Measurements from ENCODE around the gene MUC4. TPM values are rescaled to one million over a fixed set of nuclear protein-coding genes. Genes with fewer than 3 reads are reported as not detected.

MUC4 gene
- total RNA-seq, 1 experiment from 2014 or later, result 3.6 TPM

DNA sequence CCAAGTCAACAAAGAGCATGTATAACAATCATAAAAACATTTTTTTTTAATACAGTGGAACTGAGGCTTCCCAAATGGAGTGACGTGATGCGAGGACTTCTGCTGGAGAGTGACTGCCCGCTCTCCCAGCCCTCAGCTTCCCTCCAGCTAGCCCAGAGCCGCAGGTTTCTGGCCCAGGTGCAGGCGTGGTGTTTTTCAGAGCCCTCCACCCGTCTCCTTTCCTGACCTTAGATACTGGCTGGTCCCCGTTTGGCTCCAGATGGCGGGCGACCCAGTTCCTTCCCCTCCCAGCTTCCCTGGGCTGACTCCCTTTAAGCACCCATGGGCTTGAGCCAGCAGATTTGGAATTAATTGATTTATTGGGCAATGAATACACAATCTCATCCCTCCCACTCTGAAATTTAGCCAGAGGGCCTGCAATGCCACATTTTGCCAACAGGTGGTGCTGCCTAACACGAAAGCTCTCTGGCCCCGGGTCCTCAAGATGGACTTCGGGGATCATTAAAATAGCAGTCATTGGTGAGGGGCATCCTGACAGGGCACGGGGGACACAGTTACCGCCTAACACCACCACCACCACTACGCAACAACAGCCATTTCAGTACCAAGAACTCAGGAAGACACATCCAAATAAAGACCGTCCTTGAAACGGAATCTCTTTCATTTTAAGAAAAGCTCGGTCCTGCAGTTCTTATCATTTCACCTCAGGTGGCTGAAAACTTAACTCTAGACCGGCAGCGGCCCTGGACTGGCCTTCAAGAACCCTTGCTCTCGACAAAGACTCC is 47.5 kb upstream of the MUC4 start:
- no peak overlapping the region for H3K27ac Mint-ChIP-seq (ENCODE audit: unreplicated experiment)
- TF ChIP-seq, protein P1, sequence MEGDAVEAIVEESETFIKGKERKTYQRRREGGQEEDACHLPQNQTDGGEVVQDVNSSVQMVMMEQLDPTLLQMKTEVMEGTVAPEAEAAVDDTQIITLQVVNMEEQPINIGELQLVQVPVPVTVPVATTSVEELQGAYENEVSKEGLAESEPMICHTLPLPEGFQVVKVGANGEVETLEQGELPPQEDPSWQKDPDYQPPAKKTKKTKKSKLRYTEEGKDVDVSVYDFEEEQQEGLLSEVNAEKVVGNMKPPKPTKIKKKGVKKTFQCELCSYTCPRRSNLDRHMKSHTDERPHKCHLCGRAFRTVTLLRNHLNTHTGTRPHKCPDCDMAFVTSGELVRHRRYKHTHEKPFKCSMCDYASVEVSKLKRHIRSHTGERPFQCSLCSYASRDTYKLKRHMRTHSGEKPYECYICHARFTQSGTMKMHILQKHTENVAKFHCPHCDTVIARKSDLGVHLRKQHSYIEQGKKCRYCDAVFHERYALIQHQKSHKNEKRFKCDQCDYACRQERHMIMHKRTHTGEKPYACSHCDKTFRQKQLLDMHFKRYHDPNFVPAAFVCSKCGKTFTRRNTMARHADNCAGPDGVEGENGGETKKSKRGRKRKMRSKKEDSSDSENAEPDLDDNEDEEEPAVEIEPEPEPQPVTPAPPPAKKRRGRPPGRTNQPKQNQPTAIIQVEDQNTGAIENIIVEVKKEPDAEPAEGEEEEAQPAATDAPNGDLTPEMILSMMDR (IDR thresholded peaks at IDR 0.05; ENCODE audit: unreplicated experiment), result peak; percentile 96
- no peaks in the 10 kb centered on the region for H3K9me3 Mint-ChIP-seq (ENCODE audit: low read depth, unreplicated experiment)
- H3K4me3 Mint-ChIP-seq (ENCODE audit: low read depth, unreplicated experiment), result no peak overlapping the region
- peaks cover 18% of the 10 kb centered on the region for H3K27me3 Mint-ChIP-seq (ENCODE audit: unreplicated experiment)
- intact Hi-C loops (cut with micrococcal nuclease; ENCODE audit: unreplicated experiment), result loop anchor here (1.0 to 10.0 kb wide), 5 partner anchors 35 to 204 kb away; no protein-coding TSS in a partner anchor
- no TSS peak for BruUV-seq (replicated peaks)
- peak; percentile 78 for DNase-seq
- H3K36me3 Mint-ChIP-seq (ENCODE audit: insufficient read depth, unreplicated experiment), result no peaks in the 10 kb centered on the region
- H3K4me1 Mint-ChIP-seq (ENCODE audit: low read depth, unreplicated experiment), result peaks cover 15% of the 10 kb centered on the region
- CTCF ChIA-PET, result interaction anchor here (0.5 to 1.4 kb wide), 6 partner anchors 12 to 643 kb away, joined by 3 to 32 read pairs (median 4); no protein-coding TSS in a partner anchor

DNA sequence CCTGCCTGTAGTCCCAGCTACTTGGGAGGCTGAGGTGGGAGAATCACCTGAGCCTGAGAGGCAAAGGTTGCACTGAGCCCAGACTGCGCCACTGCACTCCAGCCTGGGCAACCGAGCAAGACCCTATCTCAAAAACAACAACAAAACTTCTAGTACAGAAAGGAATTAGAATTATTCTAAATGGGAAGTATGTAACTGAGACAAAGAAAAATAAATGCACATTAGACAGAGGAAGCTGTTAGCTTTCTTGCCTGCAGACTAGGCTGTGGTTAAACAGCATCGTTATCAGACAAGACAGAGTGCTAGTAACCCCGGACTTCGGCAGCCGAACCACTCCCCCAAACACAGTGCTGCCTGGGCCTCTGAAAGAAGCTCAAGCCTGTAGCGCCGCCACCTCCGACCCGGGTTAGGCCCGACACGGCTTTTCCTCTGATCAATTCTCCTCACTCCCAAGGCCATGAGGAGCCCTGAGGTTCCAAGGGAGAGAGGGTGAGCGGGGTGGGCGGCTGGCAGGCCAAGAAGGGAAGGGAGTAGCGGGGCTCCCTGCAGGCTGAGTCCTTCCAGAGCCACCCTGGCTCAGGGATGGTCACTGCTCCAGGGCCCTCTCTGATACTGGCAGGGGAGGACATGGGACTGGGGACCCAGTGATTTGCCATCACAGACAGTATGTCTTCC is 44.8 kb upstream of the MUC4 start:
- DNase-seq, result no peak
- no peak overlapping the region for H3K4me3 Mint-ChIP-seq (ENCODE audit: low read depth, unreplicated experiment)
- H3K4me1 Mint-ChIP-seq (ENCODE audit: low read depth, unreplicated experiment), result peaks cover 8% of the 10 kb centered on the region
- H3K27ac Mint-ChIP-seq (ENCODE audit: unreplicated experiment), result no peak overlapping the region
- CTCF ChIA-PET, result interaction anchor here (1.2 to 1.3 kb wide), 2 partner anchors 38 to 41 kb away, joined by 3 to 9 read pairs; no protein-coding TSS in a partner anchor
- H3K9me3 Mint-ChIP-seq (ENCODE audit: low read depth, unreplicated experiment), result no peaks in the 10 kb centered on the region
- peaks cover 18% of the 10 kb centered on the region for H3K27me3 Mint-ChIP-seq (ENCODE audit: unreplicated experiment)
- no peaks in the 10 kb centered on the region for H3K36me3 Mint-ChIP-seq (ENCODE audit: insufficient read depth, unreplicated experiment)
- TF ChIP-seq, protein P1 (IDR thresholded peaks at IDR 0.05; ENCODE audit: unreplicated experiment), result no peak
- no TSS peak for BruUV-seq (replicated peaks)
- intact Hi-C loops (cut with micrococcal nuclease; ENCODE audit: unreplicated experiment), result loop anchor here (1.0 to 10.0 kb wide), 4 partner anchors 112 to 298 kb away; no protein-coding TSS in a partner anchor

DNA sequence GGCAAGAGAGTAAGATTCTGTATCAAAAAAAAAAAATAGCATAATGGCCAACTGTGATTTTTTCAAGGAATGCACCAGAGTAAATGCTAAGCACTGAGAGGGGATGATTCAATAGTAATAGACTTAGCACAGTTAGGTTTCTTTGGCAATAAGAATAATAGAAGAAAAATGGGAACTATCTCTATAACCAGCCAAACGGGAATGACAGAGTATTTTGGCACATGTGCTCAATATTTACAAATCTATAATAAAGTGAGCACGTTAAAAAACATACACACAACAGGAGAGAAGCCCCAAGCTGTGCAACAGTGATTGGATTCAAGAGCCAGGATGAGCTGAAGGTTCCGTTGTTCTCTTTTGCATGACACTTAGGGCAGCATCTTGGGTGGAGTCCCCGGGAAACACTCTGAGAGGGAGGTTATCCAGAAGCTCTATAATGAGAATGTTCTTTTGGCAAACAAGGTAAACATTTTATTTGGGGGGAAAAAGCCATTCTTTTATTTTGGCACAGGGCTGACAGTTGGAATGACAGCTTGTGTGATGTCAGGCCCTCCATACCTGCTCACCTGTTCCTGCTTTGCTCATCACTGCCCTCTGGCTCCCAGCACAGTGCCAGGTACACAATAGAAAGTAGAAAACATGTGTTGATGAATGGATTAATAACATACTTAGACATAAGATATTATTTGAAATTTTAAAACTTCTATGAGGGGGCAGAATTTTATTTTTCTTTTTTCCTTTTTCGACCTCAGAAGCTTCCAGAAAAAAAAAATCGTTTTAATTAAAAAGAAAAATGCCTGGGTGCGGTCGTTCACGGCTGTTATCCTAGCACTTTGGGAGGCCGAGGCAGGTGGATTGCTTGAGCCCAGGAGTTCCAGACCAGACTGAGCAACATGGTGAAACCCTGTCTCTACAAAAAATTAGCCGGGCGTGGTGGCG is 44.0 kb upstream of the MUC4 start:
- no peak overlapping the region for H3K27ac Mint-ChIP-seq (ENCODE audit: unreplicated experiment)
- no peaks in the 10 kb centered on the region for H3K9me3 Mint-ChIP-seq (ENCODE audit: low read depth, unreplicated experiment)
- TF ChIP-seq, protein P1 (IDR thresholded peaks at IDR 0.05; ENCODE audit: unreplicated experiment), result peak; percentile 32
- peaks cover 18% of the 10 kb centered on the region for H3K27me3 Mint-ChIP-seq (ENCODE audit: unreplicated experiment)
- intact Hi-C loops (cut with micrococcal nuclease; ENCODE audit: unreplicated experiment), result loop anchor here (1.0 to 10.0 kb wide), 4 partner anchors 111 to 297 kb away; no protein-coding TSS in a partner anchor
- H3K4me3 Mint-ChIP-seq (ENCODE audit: low read depth, unreplicated experiment), result no peak overlapping the region
- no peaks in the 10 kb centered on the region for H3K36me3 Mint-ChIP-seq (ENCODE audit: insufficient read depth, unreplicated experiment)
- BruUV-seq (replicated peaks), result no TSS peak
- CTCF ChIA-PET, result interaction anchor here (0.6 to 1.3 kb wide), 4 partner anchors 39 to 297 kb away, joined by 3 to 9 read pairs (median 3); no protein-coding TSS in a partner anchor
- peaks cover 14% of the 10 kb centered on the region for H3K4me1 Mint-ChIP-seq (ENCODE audit: low read depth, unreplicated experiment)
- peak; percentile 52 for DNase-seq

Measured in Calu3 (cell line).